TTC549 (cell line): ENCODE data around the gene AASDHPPT.
"Not testable (repeated sequence)": the region's sequence is repeated elsewhere in the genome, so short reads cannot be mapped to it uniquely, and the experiment has no call there.

Experiments used
- FAIRE-seq: peaks from 2 replicates; lab custom pipeline; 2012; peaks lifted over from hg19 to GRCh38; lab: Jason Lieb, UNC

Gene AASDHPPT, protein sequence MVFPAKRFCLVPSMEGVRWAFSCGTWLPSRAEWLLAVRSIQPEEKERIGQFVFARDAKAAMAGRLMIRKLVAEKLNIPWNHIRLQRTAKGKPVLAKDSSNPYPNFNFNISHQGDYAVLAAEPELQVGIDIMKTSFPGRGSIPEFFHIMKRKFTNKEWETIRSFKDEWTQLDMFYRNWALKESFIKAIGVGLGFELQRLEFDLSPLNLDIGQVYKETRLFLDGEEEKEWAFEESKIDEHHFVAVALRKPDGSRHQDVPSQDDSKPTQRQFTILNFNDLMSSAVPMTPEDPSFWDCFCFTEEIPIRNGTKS

DNA sequence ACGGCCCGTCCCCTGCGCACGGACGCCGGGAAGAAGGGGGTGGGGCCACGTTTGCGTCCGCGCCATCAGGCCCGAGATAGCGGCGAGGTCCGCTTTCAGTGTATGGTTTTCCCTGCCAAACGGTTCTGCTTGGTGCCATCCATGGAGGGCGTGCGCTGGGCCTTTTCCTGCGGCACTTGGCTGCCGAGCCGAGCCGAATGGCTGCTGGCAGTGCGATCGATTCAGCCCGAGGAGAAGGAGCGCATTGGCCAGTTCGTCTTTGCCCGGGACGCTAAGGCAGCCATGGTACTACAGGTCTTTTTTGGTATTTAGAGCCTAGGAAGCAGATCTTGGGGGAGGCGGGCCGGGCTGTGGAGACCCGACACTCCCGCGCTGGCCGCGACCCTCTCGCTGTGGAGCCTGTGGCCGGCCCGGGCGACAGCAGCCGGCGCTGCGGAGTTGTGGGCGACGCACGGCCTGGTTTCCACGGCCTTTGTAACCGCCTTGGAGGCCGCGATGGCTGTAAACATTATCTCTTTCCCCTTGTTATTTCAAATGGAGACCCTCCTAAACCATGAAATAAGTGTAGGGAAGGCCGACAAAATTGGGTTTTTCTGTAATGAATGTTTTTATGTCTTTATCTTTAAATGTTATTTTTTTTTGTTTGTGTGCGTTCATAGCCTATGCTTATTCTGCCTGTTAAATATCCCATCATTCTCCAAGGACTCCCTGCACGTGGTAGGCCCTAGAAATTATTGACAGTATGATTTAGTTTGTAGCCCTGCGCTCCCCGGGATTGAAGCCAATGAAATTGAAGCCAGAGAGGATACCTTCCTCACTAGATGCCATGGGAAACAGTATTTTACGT is at the start of gene AASDHPPT:
Gene AASDHPPT, plus strand, starts transcription at position 54 of the 847 bp plus-strand sequence. Its CDS starts 49 bp downstream, at position 103.
- FAIRE-seq, result no peak

DNA sequence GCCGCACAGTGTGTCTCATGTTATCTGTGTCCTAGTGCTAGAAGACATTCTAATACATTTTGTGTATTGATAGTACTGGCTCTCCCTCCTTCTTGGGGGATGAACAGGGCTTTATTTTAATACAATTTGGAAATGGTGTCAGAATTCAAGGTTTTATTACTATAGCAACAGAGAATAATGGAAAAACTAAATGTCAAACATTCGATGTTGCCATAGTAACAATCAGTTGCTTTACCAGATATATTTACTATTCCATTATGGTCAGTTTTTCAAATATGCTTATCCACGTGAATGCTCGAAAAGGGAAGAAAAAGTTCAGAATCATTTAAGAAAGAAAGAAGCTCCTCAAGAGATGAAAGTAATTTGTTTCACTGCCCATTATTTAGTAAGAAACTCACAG is 46.9 kb upstream of the AASDHPPT start:
- FAIRE-seq, result no peak

DNA sequence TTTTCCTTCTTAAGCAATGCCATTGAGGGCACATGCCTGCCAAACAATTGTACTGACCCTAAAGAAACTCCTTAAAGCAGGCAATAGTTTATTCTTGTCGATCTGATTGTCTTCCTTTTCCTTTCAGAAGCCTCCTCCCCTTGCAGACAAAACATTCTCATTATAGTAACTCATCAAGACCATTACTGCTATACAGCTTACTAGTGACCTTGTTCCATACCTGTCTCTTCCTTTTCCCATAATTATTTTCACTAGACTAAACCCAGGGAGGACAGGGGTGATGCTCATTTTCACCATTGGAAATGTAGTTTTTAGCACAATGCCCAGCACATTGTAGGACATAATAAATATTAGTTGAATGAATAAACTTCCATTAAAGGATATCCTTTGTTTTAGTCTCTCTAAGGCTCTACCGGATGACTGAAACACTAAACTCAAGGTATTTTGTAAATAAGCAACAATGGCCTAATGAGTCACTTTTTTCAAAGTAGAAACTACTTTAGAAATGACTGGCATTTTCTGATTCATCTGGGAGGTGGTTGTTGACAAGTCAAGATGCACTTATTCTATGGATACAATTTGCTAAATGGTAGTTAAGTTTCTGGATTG is 46.2 kb upstream of the AASDHPPT start:
- FAIRE-seq, result no peak

DNA sequence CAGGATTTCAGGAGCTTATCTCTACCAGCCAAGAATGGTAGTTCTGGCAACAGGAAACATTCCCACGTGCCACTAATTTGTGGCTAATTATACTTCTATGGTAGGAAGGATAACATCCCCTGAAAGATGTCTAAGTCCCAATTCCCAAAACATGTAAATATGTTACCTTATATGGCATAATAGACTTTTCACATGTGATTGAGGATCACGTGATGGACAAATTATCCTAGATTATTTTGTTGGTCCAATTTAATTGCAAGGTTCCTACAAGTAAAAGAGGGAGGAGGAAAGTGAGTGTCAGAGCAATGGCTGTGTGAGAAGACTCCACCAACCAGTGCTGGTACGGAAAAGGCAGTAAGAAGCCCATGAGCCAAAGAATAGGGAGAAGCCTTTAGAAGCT is 45.5 kb upstream of the AASDHPPT start:
- no peak for FAIRE-seq

DNA sequence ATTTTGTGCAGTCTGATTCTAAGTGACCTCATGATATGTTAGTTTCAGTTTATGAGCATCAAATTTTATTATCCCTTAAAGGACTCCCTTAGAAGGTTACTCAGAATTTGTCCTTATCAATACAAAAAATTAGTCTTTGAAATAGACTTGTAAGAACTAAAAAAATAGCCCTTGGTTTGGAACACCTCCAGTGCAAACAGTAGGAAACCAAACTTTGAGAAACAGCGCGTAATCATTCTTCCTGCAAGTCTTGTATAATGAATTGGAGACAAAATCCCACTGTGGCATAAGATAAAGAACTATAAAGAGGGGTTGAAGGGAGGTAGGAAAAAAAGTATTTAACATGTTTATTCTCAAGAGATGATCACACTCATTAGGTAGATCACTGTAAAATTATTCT is 44.6 kb upstream of the AASDHPPT start:
- FAIRE-seq, result no peak

DNA sequence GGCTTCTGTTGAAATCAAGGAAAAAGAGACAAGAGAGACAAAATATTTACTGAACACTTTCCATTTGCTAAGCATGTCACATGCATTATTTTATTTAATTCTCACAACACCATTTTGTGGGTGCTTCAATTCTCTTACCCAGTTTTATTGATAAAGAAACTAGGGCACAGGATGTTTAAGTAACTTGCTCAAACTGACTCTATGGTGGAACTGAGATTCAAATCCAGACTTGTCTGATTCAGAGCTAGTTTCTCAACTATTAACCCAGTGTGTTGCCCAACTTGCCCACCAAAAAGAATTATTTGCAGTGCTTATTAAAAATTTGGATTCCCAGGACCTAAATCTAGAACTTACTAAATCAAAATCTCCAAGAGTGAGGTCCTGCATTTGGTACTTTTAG is 33.9 kb upstream of the AASDHPPT start:
- FAIRE-seq, result no peak

DNA sequence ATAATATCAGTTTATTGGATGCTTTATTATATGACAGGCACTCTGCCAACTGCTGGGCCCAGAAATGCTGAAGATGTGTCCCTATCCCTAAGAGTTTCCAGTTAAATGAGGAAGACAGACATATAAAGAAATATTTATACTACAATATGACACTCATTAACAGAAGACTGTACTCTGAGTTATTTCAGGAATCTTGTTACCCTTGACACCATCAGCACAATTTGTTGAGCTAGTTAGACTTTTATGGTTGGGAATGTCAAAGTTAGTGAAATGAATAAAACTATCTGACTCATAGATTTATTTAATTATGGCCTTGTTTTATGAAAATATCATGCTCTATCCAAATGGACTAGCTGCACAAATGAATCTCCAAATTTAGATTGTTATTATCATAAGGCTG is 29.8 kb upstream of the AASDHPPT start:
- no peak for FAIRE-seq

DNA sequence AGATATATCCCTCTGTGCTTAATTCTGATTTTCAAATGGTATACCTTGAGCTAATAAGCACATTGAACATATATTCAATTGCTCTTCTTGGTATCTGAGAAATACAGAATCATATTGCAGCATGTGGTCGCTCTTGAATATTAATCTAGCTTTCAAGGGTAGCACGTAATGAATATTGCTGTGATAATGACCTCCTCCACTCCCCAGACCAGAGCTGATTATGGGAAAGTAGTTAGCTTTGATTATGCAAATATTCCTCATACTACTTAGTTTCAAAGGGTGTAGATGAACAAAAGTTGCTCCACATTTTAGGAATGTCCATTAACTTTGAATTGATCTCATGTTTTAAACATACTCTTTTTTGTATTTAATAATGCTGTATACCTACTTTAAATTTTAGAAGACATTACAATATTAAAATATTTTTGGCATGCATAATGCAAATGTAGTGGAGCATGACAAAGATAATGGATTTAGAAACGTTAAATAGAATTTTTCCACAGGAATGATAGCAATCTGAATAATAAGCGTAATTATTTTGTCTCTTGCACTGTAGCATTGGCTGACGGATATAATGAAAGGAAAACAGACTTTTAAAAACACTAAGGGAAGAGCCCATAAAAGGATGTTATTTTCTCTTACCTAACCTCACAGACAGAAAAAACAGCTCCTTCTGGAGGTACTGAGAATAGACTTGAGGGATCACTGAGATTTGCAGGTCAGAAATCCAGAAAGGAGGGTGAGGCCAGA is 27.6 kb upstream of the AASDHPPT start:
- FAIRE-seq, result no peak

DNA sequence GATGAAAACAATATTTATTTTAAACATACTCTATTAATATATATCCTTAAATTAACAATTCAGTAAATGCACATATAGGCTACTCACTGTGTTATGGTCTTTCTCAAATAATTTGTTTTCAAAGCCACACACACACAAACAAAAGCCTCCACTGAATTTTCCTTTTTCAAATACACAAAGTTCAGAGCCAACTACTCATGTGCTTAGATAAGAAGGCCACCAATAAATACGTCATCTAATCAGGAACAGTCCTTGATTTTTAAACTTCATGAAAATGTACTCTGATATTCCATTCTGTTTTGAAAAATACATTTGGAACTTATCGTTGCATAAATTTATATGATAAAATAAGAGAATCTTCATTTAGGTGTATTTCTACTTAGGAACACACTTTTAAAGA is 26.4 kb upstream of the AASDHPPT start:
- no peak for FAIRE-seq

DNA sequence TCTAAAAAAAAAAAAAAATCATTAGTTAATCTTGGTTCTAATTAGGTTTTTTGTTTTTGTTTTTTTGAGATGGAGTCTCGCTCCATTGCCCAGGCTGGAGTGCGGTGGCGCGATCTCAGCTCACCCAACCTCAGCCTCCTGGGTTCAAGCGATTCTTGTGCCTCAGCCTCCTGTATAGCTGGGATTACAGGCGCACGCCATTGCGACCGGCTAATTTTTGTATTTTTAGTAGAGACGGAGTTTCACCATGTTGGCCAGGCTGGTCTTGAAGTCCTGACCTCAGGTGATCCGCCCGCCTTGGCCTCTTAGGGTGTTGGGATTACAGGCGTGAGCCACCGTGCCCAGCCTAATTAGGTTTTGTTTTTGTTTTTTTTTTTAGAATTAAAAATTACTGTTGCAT is 19.1 kb upstream of the AASDHPPT start:
- FAIRE-seq, result not testable (repeated sequence)

DNA sequence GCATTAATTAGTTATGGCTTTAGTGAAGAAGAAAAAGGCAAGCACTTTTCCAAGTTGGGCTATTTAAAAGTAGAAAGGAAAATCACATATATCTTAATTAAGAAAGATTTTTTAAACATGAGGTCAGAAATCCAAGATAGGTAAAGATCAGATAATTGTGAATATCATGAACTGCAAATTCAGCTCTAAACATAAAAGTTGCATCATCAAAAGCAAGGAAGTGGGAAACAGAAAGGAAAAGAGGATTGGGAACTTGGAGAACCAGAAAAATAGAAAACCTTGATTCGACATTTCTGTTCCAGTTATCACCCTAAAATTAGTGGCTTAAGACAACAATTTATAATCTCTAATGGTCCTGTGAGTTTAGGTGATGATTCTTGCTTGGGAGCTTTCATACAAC is 17.8 kb upstream of the AASDHPPT start:
- FAIRE-seq, result no peak

DNA sequence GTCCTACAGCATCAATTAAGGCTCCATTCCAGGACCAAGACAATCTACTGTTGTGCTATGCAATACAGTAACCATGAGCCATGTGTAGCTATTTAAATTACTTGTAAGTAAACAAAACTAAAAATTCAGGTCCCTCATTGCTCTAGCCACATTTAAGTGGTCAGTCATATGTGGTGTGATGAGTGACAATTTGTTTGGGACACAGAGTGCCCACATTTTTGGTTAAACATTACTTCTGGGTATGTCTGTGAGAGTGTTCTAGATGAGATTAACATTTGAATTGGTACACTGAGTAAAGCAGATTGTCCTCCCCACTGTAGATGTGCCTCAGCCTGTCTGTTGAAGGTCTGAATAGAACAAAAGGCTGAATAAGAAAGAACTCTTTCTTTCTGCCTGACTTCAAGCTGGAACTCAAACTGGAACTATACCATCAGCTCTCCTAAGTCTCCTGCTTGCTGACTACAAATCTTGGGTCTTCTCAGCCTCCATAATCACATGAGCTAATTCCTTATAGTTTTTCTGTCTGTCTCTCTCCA is 16.1 kb upstream of the AASDHPPT start:
- no peak for FAIRE-seq

DNA sequence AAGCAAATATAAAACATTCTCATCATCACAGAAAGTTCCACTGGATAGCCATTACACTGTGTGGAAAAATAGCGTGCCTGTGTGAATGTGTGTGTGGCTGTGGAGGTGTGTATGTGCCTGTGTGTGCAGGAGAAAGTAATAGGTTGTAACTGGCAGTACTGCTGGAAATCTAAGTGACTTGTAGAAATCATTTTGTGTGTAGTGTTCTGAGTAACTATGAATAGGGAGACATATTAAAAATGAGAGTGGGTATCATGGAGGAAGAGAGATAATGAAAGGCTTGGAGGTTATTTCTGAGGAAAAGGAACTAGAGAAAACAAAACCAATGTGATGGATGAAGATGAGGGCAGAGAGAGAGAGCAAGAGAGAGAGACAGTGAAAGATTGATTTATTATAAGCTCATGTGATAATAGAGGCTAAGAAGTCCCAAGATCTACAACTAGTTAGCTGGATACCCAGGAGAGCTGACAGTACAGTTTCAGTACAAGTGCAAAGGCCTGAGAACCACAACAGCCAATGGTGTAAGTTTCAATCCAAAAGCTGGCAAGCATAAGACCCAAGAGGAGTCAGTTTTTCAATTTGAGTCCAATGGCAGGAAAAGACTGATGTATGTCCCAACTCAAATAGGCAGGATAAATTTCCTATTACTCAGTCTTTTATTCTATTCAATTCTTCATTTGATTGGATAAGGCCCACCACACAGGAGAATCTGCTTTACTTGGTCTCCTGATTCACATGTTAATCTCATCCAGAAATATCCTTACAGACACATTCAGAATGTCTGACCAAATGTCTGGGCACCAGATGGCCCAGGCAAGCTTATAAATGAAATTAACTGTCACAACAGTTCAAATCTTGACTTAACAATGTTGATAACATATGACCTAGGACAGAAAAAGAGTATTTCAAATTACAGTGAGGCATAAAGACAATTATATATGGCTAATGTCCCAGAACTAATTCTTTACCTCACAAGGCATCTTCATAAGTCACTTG is 15.2 kb upstream of the AASDHPPT start:
- no peak for FAIRE-seq

DNA sequence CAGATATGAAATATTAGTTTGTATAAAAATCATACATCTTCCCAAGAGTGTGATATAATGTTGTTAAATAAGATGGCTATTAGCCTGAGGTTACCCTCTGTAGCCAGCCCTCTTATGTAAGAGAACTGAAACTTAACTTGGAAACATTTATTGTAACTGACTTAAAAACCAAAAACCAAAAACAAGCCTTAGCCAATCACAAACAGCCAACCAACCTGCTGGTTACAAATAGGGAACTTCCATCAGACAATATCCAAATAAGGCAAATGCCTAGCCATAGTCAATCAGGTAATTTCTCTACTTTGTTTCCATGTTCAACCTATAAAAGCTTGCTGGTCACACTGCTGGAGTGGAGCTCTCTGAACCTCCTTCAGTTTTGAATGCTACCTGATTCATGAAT is 14.5 kb upstream of the AASDHPPT start:
- no peak for FAIRE-seq

DNA sequence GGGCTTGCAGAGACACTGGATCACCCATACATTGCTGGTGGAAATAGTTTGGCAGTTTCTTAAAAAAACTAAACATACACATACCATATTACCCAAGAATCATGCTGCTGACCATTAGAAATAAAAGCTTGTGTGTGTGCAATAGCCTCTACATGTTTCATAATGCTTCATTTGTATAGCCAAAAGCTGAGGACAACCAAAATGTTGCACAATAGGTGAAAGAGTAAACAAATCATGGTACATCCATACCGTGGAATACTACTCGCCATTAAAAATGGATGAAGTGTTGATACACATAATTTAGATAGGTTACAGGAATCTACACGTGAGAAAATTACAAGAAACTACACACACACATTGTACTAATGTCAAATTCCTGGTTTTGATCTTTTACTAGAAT is 6.9 kb upstream of the AASDHPPT start:
- FAIRE-seq, result no peak

DNA sequence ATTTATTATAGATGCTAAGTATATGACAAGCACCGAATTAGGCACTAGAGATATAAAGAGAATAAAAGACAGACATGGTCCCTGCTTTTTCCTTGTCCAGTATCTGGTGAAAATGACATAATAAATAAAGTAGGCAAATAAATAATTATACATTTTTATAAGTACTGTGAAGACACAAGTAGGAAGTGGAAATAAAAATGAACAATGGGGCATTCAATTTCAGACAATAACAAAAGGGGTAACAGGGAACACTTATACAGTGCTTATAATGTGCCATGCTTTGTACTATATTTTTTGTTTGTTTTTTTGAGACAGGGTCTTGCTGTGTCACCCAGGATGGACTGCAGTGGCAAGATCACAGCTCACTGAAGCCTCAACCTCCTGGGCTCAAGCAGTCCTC is 4.7 kb upstream of the AASDHPPT start:
- FAIRE-seq, result no peak

DNA sequence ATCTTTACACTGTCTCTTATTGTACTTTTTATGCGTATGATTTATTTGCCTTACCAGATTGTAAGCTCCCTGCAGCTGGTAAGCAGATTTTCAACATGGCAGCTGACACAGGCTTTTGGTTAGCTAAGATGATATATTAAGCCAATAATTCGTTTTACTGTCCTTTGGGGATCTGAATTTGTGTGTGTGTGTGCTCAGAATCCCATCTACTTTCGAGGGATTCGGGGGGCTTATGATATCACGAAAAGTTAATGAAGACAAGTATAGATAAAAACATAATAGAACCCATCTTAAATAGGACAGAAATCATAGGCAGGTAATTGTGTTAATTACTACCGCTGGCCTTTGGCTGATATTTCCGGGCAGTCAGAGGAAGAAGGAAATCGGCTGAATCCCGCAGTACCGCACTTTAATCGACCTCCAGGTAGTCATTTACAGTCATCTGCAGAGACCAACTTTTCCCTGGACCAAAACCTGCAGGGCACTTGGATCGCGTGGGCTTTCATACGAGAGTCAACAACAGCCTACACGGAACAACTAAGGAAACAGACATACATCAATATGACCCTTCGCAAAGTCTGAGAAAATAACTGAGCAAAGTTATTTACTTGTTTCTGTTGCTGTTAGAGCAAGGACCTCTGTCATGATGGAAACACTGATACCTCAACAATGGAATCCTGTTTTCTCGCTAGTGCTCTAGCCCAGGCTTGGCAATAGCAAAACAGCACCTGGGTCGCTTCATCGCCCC is 1.1 kb upstream of the AASDHPPT start:
- FAIRE-seq, result no peak

DNA sequence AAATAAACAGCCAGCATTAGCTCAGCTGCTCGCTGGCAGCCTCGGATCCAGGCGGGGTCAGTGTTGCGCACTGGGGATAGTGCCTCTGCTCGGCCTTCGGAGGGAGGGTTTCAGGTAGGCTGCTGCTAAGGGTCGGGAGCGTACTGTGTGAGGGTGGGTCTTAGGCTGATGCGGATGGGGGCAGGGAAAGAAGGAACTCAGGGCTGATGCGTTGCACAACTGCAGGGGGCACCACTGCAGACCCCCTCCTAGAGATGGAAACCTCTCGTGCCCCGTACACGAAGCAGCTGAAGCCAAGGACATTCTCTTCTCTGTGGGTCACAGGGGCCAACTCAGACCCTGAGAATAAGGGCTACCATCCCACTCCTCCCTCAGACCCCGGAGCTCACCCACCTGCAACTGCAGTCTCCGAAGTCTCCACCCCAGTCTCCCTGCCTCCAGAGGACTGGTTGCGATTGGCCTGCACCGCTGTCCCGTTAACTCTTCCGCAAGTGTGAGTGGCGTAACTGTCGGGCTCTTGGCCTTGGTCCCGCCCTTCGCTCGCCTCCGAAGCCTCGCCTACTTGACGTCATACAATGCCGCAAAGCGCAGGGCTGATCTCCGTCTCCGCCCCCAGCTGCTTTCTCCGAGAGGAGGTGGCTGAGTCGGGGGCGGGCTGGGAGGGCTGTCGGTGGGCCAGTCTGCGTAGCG is 398 bp upstream of the AASDHPPT start, which contains the start of gene KBTBD3:
Gene KBTBD3, minus strand, starts transcription at position 429 of the 690 bp plus-strand sequence. CDS start 18,250 bp downstream, outside the sequence.
- peak; percentile 81 for FAIRE-seq

DNA sequence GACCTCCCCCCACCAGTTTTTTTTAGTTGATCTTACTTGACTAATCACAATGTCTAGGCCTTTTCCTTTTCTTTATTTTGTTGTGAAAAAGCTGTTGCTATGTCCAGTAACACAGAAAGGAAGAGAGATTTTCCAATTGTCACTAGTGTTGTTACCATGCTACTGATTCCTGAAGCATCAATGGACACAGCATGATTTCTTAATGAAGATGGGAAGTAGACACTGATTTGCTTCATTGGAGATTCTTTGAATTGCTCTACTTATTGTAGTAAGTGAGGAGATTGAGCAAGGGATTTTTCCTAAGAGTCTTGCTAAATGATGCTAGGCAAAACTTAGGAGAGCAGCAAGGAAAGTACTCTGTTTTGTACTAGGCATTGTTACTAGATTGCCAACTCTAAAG is 4.6 kb downstream of the AASDHPPT start:
- FAIRE-seq, result no peak
